ENCODE results near the gene TSPAN3.

DNA sequence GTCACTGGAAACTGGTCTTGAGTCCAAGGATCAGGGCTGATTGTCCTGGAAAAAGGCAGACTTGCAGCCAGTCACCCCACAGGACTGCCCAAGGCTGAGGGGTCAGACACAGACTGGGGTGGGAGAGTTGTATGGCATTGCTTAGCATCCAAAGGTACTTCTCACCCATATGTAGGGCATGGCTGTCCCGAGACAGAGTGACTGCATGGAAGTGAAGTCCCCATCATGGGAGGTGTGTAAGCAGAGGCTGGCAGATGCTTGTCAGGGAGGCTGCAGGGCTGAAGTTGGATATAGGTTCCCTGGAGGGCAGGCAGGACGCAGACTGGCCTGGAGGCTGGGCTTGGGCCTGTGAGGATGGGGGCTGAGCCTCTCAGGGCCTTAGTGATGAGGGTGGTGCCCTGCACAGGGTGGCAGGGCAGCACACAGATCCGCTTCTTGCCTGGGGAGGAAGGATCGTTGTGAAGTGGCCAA, 44.9 kb downstream of the TSPAN3 start:
- TF ChIP-seq, protein P1, sequence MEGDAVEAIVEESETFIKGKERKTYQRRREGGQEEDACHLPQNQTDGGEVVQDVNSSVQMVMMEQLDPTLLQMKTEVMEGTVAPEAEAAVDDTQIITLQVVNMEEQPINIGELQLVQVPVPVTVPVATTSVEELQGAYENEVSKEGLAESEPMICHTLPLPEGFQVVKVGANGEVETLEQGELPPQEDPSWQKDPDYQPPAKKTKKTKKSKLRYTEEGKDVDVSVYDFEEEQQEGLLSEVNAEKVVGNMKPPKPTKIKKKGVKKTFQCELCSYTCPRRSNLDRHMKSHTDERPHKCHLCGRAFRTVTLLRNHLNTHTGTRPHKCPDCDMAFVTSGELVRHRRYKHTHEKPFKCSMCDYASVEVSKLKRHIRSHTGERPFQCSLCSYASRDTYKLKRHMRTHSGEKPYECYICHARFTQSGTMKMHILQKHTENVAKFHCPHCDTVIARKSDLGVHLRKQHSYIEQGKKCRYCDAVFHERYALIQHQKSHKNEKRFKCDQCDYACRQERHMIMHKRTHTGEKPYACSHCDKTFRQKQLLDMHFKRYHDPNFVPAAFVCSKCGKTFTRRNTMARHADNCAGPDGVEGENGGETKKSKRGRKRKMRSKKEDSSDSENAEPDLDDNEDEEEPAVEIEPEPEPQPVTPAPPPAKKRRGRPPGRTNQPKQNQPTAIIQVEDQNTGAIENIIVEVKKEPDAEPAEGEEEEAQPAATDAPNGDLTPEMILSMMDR (IDR thresholded peaks at IDR 0.05): no peak
- TF ChIP-seq POLR2A (IDR thresholded peaks at IDR 0.05): no peak
